Bronchial epithelial cell (primary cell): Measurements from ENCODE around the gene SLC25A19. TPM values are rescaled to one million over a fixed set of nuclear protein-coding genes. Genes with fewer than 3 reads are reported as not detected.
A peak's percentile ranks its signal among the peaks of the same experiment; 100 is the strongest.
"Not testable (repeated sequence)": the region's sequence is repeated elsewhere in the genome, so short reads cannot be mapped to it uniquely, and the experiment has no call there.

ENCODE experiments used
- DNase-seq: peaks from one replicate; pipeline ENCODE4 v3.0.0-alpha.2; 2010; ENCODE audit warnings: low read depth
- FAIRE-seq: peaks from 2 replicates; lab custom pipeline; 2011; peaks lifted over from hg19 to GRCh38; lab: Jason Lieb, UNC
- H3K27me3 ChIP-seq: 2 replicates; pipeline ENCODE4 v1.5.1; 2011; ENCODE audit warnings: low read length; ENCODE audit not compliant: control insufficient read depth, insufficient read depth
- H3K36me3 ChIP-seq: 2 replicates; pipeline ENCODE4 v1.5.1; 2011; ENCODE audit warnings: low read length; ENCODE audit not compliant: control insufficient read depth, insufficient read depth
- H3K4me3 ChIP-seq: 2 replicates; pipeline ENCODE4 v1.5.1; 2011; ENCODE audit warnings: mild to moderate bottlenecking, low read depth, low read length, control low read depth
- CTCF ChIP-seq: IDR thresholded peaks from 2 replicates; pipeline ENCODE4 v1.5.1; 2011; ENCODE audit warnings: mild to moderate bottlenecking, moderate library complexity, low read length, control low read depth, inconsistent platforms; ENCODE audit not compliant: insufficient read depth, severe bottlenecking
- total RNA-seq: library from RNA; depleted of rRNA; stranded (reverse); fragments of >200 nt; gene quantifications from 2 replicates; pipeline ENCODE4 v1.2.1, GENCODE V29; 2014

SLC25A19 gene
- total RNA-seq, 1 donor from 2014 or later, result 12.1 TPM

GRCh38 chr17:75300280-75300679 lies 11.0 kb upstream of the SLC25A19 start:
- H3K4me3 ChIP-seq, result no peak overlapping the region
- FAIRE-seq (no peak), DNase-seq (no peak)
- no peak for TF ChIP-seq CTCF
- H3K36me3 ChIP-seq, result no peaks in the 10 kb centered on the region
- H3K27me3 ChIP-seq, result no peaks in the 10 kb centered on the region

GRCh38 chr17:75295201-75296158 lies 6.2 kb upstream of the SLC25A19 start:
- TF ChIP-seq CTCF, result no peak
- H3K4me3 ChIP-seq, result no peak overlapping the region
- H3K36me3 ChIP-seq, result no peaks in the 10 kb centered on the region
- no peaks in the 10 kb centered on the region for H3K27me3 ChIP-seq
- DNase-seq, result no peak
- no peak for FAIRE-seq

- not testable (repeated sequence) for H3K4me3 ChIP-seq, H3K36me3 ChIP-seq, FAIRE-seq, H3K27me3 ChIP-seq, DNase-seq
Measured at GRCh38 chr17:75292810-75293448, 3.7 kb upstream of the SLC25A19 start.

- DNase-seq, result peak; percentile 34
- no peak for FAIRE-seq
- H3K4me3 ChIP-seq, result peak overlapping the region; percentile 70
- no peak for TF ChIP-seq CTCF
- H3K27me3 ChIP-seq, result no peaks in the 10 kb centered on the region
- H3K36me3 ChIP-seq, result peaks cover 4% of the 10 kb centered on the region
Measured at GRCh38 chr17:75289832-75290337, 652 bp upstream of the SLC25A19 start.

GRCh38 chr17:75288770-75289114 lies 491 bp downstream of the SLC25A19 start:
- Histone ChIP-seq H3K4me3 (peak overlapping the region; percentile 70), H3K36me3 (peaks cover 4% of the 10 kb centered on the region), H3K27me3 (no peaks in the 10 kb centered on the region)
- DNase-seq, result peak; percentile 20
- no peak for TF ChIP-seq CTCF
- no peak for FAIRE-seq

- no peak for FAIRE-seq
Measured at GRCh38 chr17:75288359-75288758, 874 bp downstream of the SLC25A19 start.

More at GRCh38 chr17:75288359-75288758, 874 bp downstream of the SLC25A19 start:
- H3K27me3 ChIP-seq, result no peaks in the 10 kb centered on the region
- TF ChIP-seq CTCF, result no peak
- H3K36me3 ChIP-seq, result peaks cover 5% of the 10 kb centered on the region
- peak overlapping the region; percentile 70 for H3K4me3 ChIP-seq
- DNase-seq, result no peak
